ENCODE results near the gene MCUB.

Gene MCUB

DNA sequence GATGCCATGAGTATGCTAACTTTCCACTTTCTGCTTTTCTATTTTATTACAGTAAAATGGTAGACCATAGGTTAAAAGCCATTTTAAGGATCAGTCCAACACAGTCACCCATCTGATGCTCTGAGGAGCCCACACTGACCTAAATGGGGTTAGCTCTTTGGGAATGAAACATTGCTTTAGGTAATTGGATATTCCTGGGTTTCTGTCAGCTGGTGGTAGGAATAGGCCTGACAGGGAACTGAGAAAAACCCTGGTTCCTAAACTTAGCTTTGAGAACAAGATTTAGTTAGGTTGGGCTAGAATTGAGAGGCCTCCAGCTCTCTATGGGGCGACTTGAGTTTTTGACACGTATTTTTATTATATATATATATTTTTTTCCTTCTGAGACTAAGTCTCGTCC lies 40.4 kb downstream of the MCUB start:
- in situ Hi-C loops (cut with HindIII; ENCODE audit: low pct_ligation_motif_present, low sequenced_read_pairs): no loop called here
- no peak overlapping the region for H3K27ac ChIP-seq
- no peak for TF ChIP-seq CTCF (IDR thresholded peaks at IDR 0.05; ENCODE audit: low read depth, low read length, missing control alignments)

GRCh38 chr4:109601336-109601735 lies 41.3 kb downstream of the MCUB start:
- DNase-seq: no peak
- no peak overlapping the region for H3K4me3 ChIP-seq (ENCODE audit: low read depth, low read length)
- no peaks in the 10 kb centered on the region for H3K36me3 ChIP-seq (replicated peaks)
- no peak overlapping the region for H3K27ac ChIP-seq
- in situ Hi-C loops (cut with HindIII; ENCODE audit: low pct_ligation_motif_present, low sequenced_read_pairs): no loop called here
- no peak for TF ChIP-seq CTCF (IDR thresholded peaks at IDR 0.05; ENCODE audit: low read depth, low read length, missing control alignments)
- H3K27me3 ChIP-seq (replicated peaks): no peaks in the 10 kb centered on the region

More for the DNA sequence above, 40.4 kb downstream of the MCUB start:
- no peak for DNase-seq
- H3K4me3 ChIP-seq (ENCODE audit: low read depth, low read length): no peak overlapping the region
- no peaks in the 10 kb centered on the region for H3K36me3 ChIP-seq (replicated peaks)
- no peaks in the 10 kb centered on the region for H3K27me3 ChIP-seq (replicated peaks)

GRCh38 chr4:109607976-109608375 lies 47.9 kb downstream of the MCUB start:
- TF ChIP-seq CTCF (IDR thresholded peaks at IDR 0.05; ENCODE audit: low read depth, low read length, missing control alignments): no peak
- in situ Hi-C loops (cut with HindIII; ENCODE audit: low pct_ligation_motif_present, low sequenced_read_pairs): no loop called here
- H3K27ac ChIP-seq: no peak overlapping the region

DNA sequence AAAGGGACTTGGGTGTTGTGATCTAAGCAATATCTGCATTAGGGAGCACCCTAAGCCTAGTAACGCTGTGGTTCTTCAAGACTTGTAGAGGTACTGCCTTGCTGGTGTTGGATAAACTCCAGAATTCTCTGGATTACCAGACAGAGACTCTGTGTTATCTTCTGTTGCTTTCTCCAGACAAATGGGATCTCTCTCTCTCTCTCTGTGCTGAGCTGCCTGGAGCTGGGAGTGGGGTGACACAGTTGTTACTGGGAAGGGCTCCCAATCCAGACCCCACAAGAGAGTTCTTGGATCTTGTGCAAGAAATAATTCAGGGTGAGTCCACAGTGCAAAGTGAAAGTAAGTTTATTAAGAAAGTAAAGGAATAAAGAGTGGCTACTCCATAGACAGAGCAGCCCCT lies 48.8 kb downstream of the MCUB start:
- Histone ChIP-seq H3K27me3 (replicated peaks) (no peaks in the 10 kb centered on the region), H3K4me3 (ENCODE audit: low read depth, low read length) (no peak overlapping the region), H3K36me3 (replicated peaks) (no peaks in the 10 kb centered on the region), H3K27ac (no peak overlapping the region)
- peak; percentile 16 for DNase-seq
- no peak for TF ChIP-seq CTCF (IDR thresholded peaks at IDR 0.05; ENCODE audit: low read depth, low read length, missing control alignments)
- in situ Hi-C loops (cut with HindIII; ENCODE audit: low pct_ligation_motif_present, low sequenced_read_pairs): no loop called here

More at GRCh38 chr4:109607976-109608375, 47.9 kb downstream of the MCUB start:
- DNase-seq: no peak
- Histone ChIP-seq H3K36me3 (replicated peaks) (no peaks in the 10 kb centered on the region), H3K27me3 (replicated peaks) (no peaks in the 10 kb centered on the region), H3K4me3 (ENCODE audit: low read depth, low read length) (no peak overlapping the region)

GRCh38 chr4:109609431-109609830 lies 49.4 kb downstream of the MCUB start:
- Histone ChIP-seq H3K4me3 (ENCODE audit: low read depth, low read length) (no peak overlapping the region), H3K36me3 (replicated peaks) (no peaks in the 10 kb centered on the region), H3K27me3 (replicated peaks) (no peaks in the 10 kb centered on the region), H3K27ac (no peak overlapping the region)
- DNase-seq: no peak
- no peak for TF ChIP-seq CTCF (IDR thresholded peaks at IDR 0.05; ENCODE audit: low read depth, low read length, missing control alignments)
- in situ Hi-C loops (cut with HindIII; ENCODE audit: low pct_ligation_motif_present, low sequenced_read_pairs): no loop called here

DNA sequence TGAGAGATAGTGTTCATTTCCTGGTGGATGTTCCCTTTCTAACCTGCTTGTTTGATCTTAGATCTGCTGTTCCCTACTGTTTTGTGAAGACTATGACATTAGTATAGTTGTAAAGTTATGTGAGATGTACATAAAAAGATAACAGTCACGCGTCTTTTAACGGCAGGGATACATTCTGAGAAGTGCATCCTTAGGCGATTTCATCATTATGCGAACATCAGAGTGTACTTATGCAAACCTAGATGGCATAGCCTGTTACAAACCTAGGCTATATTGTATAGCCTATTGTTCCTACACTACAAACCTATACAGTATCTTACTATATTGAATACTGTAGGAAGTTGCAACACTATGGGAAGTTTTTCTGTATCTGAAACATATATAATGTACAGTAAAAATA lies 50.4 kb downstream of the MCUB start:
- no peak for TF ChIP-seq CTCF (IDR thresholded peaks at IDR 0.05; ENCODE audit: low read depth, low read length, missing control alignments)
- no peaks in the 10 kb centered on the region for H3K27me3 ChIP-seq (replicated peaks)
- H3K36me3 ChIP-seq (replicated peaks): no peaks in the 10 kb centered on the region
- H3K27ac ChIP-seq: no peak overlapping the region
- DNase-seq: no peak
- in situ Hi-C loops (cut with HindIII; ENCODE audit: low pct_ligation_motif_present, low sequenced_read_pairs): no loop called here
- no peak overlapping the region for H3K4me3 ChIP-seq (ENCODE audit: low read depth, low read length)

All from brain microvascular endothelial cell (primary cell).